HG02938 (cell line): ENCODE measurements around the gene KCTD17.

Experiments used
- ATAC-seq: cut with Tn5 transposase; IDR thresholded peaks from one replicate; pipeline ENCODE4 v1.9.1; 2021; ENCODE audit warnings: mild to moderate bottlenecking, moderate library complexity; ENCODE audit not compliant: unreplicated experiment

The KCTD17 gene

DNA sequence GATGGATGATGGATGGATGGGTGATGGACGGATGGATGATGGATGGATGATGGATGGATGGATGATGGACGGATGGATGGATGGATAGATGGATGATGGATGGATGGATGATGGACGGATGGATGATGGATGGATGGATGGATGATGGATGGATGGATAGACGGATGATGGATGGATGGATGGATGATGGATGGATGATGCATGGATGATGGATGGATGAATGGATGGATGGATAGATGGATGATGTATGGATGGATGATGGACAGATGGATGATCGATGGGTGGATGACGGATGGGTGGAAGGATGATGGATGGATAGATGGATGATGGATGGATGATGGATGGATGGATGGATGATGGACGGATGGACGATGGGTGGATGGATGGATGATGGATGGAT lies 21.1 kb downstream of the KCTD17 start:
- ATAC-seq, result no peak

DNA sequence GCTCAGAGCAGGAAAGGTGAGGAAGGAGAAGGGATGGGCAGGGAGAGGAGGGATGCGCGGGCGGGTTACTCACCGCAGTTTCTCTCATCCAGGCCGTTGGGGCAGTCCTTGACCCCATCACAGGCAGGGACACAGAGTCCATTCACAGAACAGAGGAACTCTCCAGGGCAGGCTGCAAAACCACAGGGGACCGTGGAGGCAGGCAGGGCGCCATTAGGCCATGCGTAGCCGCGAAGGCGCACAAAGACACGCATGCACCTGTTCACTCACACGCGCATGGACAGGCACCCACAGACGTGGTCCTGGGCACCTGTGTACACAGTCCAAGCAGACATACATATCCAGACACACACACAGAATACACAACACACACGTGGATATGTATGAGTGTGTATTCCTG lies 23.0 kb downstream of the KCTD17 start:
- ATAC-seq, result no peak

DNA sequence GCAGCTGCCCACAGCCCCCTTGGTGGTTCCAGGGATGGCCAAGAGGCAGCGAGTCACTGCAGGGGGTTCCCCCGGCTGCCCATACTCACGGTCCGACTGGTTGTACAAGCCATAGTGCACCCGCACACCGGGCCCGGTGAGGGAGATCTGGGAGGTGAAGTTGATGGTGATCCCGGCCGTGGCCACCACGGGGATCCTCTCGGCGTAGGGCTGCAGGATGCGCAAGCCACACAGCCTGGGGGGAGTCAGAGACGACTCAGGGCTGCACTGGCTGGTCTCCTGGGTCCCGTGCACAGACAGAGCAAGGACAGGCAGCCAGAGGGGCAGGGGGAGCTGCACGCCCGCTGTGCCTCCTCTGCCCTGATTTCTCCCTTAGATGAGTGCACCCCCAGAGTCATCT lies 23.5 kb downstream of the KCTD17 start:
- no peak for ATAC-seq

DNA sequence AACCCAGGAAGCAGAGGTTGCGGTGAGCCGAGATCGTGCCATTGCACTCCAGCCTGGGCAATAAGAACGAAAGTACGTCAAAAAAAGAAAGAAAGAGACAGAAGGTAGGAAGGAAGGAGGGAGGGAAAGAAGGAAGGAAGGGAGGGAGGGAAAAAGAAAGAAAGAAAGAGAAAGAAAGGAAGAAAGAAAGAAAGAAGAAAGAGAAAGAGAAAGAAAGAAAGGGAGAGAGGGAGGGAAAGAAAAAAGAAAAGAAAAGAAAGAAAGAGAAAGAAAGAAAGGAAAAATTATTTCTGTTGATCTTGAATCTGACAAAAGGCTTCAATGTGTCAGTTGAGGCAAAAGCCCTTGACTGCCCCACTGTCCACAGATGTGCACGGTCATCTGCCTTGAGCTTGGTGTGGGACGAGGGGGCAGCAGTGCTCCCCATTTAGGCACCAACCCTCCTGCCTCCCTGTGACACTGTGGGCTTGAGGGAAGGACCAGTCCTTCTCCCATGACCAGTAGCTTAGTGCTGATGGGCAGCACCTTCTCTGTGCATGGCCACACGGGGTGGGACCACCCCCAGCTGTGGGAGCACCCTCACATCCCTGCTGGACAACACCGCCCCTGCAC lies 24.4 kb downstream of the KCTD17 start:
- no peak for ATAC-seq

DNA sequence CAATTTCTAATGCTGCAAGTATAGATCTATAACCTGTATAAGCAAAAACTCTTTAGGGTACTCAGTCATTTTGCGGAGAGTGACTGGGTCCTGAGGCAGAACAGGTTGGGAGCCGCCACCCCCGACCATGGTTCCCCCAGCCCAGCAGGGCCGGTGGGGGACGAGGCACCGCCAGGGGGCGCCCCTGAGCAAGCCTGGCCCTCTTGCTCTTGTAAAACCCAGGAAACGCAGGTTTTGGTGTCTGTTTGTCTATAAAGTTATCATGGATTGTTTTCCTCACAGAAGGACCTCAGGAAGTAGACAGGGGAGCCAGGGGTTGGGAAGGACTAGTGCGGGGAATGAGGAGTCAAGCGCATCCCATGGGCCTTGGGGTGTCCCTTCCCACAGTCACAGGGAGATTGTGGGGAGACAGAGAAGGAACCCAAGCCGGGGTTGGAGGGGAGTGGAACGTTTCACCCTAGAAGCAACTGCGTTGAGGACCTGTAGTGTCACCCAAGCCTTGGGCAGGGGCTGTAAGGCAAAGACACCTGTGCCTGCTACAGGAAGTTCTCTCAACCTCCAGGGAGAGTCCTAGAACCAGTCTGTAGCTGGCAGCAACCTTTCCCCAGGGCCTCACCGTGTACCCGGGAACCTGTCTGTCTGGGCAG lies 26.4 kb downstream of the KCTD17 start:
- no peak for ATAC-seq

DNA sequence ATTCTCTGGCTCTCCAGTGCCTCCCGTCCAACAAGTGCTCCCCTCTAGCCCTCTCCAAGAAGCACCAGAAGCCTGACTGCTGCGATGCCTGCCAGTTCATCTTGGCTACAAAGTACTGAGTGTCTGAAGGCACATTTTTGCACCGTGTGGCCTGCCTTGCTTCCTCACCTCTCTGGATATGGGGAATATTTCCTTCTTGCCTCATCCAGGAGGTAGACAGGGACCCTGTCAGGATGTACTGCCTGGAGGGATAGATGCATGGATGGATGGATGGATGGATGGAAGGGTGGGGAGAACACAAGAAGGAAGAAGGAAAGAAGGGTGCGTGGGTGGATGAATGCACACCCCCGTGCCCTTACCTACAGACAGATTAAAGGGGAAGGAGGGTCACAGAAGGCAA lies 27.6 kb downstream of the KCTD17 start:
- no peak for ATAC-seq

DNA sequence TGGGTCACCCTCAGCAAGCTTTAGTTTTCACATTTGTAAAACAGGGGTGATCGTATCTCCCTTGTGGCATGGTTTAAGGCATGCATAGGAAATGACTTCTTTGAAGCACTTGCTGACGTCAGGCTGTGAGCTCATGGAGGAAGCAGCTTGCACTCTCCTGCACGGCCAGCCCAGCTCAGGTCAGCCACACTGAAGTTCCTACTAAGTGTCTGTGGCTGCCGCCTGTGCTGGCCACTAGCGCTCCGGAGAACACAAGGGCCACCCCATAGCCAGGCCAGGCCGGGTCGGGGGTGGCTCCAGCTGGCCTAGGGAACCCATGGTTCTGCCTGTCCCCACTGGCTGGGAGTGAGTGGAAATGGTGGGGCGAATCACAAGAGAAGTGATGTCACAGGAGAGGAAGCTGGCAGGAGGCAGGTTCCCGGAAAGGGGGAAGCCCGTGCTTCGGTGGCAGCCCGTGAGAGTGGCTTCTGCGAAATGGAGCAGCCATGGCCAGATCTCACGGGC lies 28.2 kb downstream of the KCTD17 start:
- ATAC-seq, result no peak

DNA sequence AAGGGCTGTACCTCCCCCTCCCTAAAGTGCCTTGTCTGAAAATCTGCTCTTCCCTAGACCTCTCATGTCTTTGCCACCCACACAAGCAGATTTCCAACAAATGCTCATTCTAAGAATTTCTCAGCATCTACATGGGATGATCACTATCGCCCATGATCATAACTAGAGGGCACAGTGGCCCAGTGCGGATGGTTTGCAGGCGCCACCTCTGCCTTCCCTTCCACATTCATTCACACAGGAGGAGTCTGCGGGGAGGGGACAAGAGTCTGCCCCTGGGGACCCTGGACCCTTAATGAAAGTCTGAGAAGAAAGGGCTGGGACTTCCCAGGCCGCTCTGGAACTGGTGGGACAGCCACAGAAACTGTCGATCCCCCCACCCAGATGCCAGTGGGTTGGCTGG lies 28.9 kb downstream of the KCTD17 start:
- ATAC-seq, result no peak

DNA sequence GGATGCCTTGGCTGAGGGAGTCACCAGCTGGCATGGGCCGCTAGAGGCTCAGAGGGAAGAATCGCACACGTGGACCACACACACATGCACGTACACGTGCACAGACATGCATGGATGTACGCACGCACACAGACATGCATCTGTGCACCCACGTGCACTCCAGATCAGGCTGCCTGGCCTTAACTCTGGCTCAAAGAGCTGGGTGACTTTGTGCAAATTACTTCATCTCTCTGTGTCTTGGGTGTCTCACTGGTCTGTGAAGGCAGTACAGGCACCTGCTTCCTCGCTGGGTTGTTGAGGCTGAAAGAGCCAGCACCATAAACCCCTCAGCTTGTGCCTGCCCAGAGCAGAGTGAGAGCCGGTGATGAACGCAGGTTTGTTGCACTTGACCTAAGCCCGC lies 29.3 kb downstream of the KCTD17 start:
- ATAC-seq, result no peak

DNA sequence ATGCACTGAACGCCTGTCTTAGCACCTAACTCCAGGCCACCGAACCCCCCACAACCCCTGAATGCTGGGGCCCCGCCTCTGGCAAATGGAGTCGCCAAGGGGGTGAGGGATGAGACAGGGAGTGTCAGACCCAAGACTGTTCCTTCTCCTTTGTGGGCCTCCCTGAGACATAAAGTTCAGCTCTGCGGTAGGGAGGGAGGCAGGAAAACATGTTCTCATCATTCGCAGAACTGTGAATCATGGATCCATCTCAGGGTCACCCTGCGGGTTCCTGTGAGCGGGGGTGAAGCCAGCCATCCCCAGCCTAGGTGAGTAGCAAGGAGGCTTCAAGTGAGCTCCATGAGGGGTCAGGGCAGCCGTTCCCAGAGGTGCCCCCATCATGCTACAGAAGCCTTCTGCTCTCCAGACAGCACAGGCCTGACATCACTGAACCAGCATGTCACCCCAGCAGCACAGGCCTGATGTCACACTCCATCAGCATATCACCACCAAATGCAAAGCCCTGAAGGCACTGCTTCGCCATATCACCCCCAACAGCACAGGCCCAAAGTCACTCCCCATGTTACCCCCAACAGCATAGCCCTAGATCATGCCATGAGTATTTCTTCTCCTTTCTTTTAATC lies 30.8 kb downstream of the KCTD17 start:
- ATAC-seq, result no peak

DNA sequence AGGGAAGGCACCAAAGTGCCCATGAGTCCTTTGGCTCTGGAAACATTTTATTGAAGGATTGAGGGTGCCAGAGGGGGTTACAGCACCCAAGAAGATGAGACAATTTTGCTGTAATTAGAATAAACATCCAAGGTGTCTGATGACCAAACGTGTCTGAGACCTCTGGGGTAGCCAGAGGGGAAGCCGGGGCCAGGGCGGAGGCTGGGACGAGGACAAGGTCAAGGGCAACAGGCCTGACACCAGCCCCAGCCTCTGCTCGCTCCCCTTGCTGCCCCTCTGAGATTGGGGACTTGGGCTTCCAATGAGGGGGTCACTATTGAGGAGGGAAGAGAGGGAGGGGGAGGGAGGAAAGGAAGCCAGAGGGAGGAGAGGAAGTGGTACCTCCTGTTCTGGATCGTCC lies 32.4 kb downstream of the KCTD17 start:
- no peak for ATAC-seq

DNA sequence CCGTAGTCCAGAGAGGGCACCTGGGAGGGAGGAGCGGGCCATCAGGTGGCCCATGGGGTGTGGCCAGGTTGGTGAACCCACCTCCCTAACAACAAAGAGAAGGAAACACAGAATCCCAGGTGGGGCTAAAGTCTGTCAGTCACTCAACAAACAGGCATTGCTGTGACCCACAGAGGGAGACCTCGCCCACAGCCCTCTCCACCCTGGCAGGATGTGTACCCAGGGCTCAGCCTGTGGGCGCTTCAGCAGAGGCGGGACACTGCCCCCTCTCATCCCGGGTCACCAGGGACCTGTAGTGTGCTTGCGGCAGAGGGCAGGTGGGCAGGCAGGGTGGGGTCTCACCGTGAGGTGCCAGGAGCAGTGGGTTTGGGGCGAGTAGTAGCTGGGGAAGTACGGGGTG lies 32.8 kb downstream of the KCTD17 start:
- no peak for ATAC-seq

DNA sequence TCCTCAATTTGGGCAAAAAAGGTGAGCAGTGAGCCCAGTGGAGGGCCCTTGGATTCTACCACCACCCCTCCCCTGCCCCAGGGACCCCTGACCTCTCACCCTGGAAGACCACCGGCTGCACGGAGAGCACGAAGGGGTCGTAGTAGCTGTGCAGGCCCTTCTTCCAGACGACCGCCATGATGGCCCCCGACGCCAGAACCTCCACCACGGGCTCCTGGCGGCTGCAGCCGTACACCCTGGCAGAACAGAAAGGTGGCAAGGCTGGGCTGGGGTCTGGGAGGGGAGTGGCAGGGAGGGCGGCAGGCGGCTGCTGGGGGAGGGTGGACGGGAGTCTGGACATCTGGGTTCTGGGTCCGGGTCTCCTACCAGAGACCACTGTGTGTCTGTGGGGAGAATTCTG lies 34.6 kb downstream of the KCTD17 start:
- no peak for ATAC-seq

DNA sequence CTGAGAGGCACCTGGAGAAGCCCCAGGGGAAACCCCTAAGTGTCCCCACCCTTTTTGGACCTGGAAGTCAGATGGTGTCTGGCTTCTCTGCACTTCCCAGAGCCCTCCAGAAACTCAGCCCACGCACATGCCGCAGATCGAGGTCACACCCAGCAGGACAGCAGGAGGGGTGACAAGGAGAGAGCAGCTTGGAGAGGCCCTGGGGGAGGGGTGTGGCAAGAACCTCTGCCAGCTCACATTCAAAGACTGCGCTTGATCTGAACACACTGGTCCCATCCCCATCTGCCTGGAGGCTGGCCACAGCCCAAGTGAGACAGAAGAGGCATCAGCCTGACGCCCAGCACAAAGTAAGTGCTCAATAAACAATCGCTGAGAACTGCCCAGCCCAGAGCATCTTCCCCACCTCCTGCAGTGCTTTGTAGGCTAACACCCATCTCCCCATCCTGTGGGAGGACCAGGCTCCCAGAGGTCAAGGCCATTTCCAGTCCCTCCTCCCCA lies 36.6 kb downstream of the KCTD17 start:
- no peak for ATAC-seq

DNA sequence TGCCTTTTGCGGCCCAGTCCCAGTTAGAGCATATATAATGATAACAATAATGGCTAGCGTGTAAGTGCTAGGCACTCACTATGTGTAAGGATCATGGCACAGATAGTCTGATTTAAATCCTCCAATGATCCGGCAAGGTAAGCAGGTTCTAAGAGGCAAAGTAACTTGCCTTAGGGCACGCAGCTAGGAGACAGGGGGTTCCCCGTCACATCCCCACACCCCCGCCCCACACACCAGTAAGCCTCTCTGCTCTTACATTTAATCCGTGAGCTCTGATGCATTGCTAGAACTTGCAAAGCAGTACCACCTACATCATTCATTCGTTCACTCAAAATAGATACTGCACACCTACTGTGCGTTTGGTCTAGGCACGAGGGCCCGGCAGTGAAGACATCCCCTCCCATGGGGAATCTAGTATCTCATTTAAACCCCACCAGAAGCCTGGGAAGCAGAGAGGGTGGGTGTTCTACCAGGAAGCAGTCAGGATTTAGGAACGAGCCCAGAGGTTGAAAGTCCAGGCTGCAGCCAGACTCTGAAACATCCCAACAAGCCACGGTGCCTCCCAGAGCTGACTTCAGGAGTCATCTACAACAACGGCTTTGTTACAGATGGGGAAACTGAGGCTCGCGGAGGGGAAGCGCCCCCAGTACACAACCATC lies 37.3 kb downstream of the KCTD17 start:
- no peak for ATAC-seq

DNA sequence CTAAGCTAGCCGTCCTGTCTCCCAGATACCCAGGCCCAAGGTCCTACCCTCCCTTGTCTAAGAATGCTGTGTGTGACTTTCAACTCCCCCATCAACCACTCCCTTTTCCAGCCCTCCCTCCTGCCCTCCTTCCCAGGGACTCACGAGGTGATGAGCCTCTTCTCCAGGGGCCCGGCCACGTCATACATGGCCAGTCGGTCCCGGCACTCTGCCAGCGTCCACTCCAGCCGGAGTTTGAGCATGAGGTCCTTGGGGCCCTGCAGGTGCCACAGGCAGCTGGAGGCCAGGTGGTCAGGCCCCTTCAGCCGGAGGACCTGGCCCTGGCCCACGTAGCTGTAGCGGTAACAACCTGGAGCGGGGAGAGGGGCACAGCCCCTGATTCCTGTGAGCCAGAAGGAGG lies 37.9 kb downstream of the KCTD17 start:
- ATAC-seq, result no peak

DNA sequence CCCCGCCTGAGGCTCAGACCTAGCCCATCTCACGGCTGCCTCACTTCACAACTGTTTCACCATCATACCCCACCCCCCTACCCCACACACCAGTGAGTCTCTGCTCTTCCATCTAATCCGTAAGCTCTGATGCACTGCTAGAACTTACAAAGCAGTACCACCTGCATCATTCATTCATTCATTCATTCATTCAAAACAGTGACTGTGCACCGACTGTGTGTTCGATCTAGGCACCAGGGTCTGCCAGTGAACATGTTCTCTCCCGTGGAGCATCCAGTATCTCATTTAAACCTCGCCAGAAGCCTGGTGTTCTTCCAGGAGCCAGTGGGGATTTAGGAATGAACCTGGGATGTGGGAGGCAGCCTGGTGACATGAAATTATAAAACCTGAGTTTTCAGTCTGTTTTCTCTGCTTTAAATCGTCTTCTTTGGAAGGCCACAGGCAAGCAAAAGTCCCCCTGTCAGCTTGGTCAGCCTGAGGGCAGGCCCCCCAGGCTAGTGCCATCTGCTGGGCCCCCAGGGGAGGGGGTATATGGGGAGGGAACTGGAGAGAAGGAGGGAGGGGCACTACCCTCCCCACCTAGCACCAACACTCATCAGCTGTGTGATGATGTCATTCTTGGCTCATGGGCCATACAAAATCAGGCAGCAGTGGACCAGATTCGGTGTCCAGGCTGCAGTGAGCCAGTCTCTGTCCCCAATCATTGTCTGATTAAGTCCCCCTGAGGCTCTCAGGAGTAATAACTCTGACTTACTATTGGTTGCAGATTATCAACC lies 39.6 kb downstream of the KCTD17 start:
- ATAC-seq, result no peak

DNA sequence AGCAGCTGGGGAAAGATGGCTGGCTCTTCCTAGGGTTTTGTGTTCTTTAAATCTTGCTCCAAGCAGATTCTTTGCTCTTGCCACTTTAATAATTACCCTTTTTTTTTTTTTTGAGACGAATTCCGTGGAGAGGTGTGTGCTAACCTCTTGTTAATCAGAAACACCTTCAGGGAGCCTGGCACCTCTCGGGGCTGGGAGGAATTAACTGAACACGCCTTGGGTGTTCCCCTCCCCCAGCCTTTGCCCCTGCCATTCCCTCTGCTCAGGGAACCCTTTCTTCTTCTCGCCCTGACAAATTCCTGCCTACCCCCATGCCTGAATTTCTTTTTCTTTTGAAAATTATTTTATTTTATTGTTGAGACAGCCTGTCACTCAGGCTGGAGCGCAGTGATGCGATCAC lies 40.5 kb downstream of the KCTD17 start:
- ATAC-seq, result no peak

DNA sequence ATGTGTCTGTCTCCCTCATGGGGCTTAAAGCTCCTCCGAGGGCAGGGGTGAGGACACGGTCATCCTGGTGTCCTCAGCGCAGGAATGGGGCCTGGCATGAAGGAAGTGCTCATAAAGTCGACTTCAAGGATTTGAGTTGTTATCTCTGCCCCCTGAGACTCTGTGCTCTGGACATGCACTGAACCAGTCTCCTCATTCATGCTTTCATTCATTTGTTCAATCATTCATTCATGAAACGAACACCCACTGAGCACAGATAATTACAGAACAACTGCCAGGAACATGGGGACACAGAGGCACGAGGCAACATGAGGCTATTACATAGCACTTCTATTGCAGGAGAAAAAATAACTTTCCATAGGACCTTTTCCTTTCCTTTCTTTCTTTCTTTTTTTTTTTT lies 41.5 kb downstream of the KCTD17 start:
- no peak for ATAC-seq

DNA sequence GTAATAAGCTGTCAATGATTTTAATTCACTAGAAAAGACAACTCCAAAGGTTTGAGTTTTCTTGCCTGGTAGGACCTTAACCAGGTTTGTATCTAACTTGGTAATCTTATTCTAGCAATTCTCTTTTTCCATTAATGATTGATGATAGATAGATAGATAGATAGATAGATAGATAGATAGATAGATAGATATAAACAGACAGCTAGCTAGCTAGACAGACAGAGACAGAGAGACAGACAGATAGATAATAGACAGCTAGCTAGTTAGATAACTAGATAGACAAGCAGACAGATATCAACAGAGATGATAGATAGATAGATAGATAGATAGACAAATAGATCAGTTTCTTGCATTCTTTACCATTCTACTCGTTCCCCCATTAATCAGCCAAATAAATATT lies 42.7 kb downstream of the KCTD17 start:
- ATAC-seq, result no peak

DNA sequence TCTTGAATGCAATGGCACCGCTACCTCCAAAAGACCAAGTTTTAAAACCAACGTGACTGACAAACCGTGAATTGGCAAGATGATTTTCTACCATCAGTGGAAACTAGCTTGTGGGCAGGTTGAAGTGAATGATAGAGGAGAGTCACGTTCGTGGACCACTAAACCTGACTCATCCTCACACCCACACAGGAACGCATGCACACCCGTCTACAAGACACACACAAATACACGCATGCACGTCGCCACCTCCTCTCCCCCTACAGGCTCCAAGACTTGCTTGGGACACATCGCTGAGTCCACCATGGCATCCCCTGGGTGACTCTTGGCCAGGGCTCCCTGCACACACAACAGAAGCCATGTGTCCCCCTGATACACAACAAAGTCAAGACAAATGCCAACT lies 43.6 kb downstream of the KCTD17 start:
- no peak for ATAC-seq
